ENCODE data around the gene BCDIN3D.
"Not testable (repeated sequence)": the region's sequence is repeated elsewhere in the genome, so short reads cannot be mapped to it uniquely, and the experiment has no call there.

Gene BCDIN3D, protein sequence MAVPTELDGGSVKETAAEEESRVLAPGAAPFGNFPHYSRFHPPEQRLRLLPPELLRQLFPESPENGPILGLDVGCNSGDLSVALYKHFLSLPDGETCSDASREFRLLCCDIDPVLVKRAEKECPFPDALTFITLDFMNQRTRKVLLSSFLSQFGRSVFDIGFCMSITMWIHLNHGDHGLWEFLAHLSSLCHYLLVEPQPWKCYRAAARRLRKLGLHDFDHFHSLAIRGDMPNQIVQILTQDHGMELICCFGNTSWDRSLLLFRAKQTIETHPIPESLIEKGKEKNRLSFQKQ

GRCh38 chr12:49842519-49843352, at the start of gene BCDIN3D:
Gene BCDIN3D, minus strand, starts transcription at chr12:49843106. Its CDS starts 19 bp downstream, at chr12:49843087.
- peak; percentile 89 to 93 for DNase-seq

DNA sequence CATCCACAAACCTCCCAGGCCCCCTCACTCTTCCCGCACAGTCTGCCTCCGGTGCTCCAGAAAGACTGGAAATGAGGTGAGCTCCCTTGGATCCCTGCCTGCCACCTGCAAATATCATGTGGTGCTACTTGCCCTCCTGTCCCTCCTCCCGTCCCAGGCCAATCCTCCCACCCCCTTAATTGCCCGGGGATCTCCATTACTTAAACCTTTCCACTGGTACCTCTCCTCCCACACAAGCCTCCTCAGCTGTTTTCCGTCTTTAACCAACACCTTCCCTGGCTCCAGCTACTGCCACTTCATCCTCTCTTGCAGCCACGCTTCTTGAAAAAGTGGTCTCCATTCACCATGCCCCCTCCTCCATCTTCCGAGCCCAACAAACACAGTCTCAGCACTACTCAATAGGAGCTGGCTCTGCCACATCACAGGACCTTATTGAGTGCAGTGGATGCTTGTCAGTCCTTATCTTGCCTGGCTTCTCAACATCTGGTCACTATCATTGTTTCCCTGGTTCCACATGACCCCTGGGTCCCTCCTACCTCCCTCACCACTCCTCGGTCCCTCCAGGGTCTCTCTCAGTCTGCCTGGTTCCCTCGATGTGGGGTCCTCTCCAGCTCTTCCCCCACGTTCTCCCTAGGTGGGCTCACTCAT, 49.3 kb upstream of the BCDIN3D start:
- DNase-seq = no peak

GRCh38 chr12:49891476-49891875, 48.6 kb upstream of the BCDIN3D start:
- DNase-seq = no peak

DNA sequence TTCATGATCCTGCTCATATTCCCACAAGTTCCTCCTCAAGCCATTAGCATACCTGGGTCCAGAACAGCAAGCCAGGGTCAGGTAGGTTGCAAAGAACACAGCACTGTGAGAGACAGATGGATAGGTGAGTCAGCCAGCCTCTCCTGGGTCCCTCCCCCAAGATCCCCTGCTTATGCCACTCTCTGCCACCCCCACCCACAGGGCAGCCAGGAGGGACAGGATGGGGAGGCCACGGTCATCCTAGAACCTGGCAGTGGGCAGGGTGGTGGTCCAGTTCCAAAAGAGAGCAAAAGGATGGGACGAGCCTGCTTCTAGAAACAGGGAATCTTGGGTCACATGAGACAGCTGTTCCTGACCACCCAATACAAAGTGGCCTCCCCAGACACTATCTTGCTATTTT, 48.1 kb upstream of the BCDIN3D start:
- DNase-seq = no peak

- DNase-seq = no peak
Observed at GRCh38 chr12:49890096-49890461, 47.2 kb upstream of the BCDIN3D start.

GRCh38 chr12:49889361-49890095, 46.6 kb upstream of the BCDIN3D start:
- DNase-seq = no peak

GRCh38 chr12:49888461-49889151, 45.7 kb upstream of the BCDIN3D start:
- peak; percentile 68 to 91 for DNase-seq

DNA sequence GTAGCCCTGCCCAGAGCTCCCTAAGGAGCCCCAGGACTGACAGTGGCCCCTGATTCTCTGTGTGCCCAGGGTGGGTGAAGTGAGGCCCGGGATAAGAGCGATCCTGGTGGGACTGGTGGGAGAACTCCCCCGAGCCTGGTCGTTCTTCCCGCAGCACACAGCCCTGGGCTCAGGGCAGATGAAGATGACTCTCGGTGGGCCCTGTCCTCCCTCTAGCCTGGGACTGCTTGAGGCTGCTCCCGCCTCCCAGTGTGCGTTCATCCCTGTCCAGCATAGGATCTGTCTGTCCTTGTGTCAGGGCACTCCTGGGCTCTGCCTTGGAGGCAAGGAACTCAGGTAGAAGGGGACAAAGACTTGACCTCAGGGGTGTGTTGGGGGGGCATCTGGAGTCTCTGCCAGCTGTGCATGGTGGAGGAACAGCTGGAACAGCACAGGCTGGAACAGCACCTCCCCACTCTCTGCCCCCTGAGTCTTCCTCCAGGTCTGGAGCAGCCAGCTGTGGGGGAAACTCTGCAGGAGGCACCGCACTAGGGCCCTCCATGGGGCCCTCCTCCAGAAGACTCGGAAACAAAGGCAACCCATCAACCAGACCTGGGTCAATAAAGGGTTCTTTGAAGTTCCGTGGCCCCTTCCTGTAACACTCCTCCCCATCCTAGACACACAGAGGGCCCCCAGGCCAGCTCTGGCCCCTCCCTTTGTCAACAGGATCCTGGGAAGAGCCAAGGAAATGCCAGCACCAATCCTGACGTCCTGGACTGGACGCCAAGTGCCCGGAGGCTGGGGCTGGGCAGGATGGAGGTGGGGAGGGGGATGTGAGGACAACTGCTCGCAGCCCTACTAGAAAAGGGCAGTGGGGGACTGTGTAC, 44.9 kb upstream of the BCDIN3D start:
- no peak for DNase-seq

DNA sequence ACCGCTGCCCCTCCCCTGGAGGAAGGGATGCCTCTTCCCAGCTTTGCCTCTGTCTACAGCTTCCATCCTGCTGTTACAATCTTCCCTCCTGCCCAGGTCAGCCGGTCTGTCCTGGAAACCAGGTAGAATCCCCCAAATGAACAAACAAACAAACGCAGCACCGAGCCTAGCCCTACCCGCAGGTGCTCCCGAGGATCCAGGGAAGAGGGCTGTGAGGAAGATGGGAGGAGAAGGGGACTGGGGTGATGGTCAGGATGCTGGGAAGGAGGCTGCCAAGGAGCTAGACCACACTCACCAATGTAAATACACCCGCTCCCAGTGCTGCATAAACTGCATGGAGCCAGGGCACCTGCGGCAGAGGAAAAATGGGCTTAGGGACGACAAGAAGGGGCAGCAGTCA, 44.2 kb upstream of the BCDIN3D start:
- DNase-seq = no peak

DNA sequence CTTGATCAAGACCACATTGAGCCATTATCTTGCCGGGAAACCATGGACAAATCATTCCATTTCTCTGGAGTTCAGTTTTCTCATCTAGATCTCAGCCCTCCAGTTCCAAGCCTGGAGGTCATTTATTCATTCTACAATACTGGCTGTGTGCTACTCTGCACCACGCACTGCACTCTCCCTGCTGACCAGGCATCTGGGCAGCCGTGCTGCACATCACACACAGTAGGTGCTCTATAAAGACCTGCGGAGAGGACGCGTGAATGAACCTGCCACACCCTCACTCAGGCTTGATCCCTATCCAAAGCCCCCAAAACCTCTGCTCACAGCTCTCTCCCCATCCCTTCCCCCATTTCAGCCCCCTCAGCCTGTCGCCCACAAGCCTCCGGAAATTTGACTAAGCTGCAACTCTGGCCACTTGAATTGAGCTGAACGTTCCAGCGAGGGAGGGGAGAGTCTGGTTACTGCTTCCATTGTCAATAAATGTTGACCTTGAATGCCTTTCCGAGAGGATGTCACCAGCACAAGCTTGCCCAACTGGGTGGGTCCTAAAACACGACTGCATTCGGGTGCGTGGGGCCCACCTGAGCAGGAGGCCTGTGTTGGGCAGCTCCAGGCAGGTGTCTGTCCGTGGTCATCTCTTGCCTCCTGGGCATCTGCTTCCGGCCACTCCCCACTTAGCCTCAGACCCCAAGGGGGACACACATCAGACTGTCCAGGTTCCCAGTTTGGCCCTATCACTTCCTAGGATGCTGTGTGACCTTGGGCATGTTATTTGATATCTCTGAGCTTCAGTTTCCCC, 43.0 kb upstream of the BCDIN3D start:
- DNase-seq = no peak

- DNase-seq = peak; percentile 19 to 71
Observed at GRCh38 chr12:49885118-49885517, 42.2 kb upstream of the BCDIN3D start.

DNA sequence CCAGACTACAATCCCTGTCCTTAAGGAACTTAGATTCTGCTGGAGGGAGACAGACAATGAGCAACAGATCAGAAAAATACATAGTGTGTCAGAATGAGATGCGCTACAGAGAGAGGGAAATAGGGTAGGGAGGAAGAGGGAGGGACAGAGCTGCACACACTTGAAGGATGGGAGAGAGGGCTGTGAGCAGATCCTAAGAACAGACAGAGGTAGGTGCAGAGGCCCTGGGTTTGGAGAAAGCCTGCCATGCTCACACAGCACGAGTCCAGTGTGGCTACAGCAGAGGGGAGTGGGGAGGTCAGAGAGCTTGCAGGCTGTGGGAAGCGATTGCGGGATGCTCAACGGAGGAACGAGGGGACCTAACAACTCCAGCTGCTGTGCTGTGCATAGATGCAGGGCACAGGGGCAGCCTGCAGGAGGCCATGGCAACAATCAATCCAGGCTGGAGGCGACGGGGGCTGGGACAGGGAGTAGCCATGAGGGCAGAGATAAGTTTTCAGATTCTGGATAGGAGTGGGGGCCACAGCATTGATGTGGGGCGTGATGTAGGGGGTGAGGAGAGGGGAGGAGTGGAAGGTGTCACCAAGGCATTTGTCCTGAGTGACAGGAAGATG, 40.1 kb upstream of the BCDIN3D start:
- no peak for DNase-seq

DNA sequence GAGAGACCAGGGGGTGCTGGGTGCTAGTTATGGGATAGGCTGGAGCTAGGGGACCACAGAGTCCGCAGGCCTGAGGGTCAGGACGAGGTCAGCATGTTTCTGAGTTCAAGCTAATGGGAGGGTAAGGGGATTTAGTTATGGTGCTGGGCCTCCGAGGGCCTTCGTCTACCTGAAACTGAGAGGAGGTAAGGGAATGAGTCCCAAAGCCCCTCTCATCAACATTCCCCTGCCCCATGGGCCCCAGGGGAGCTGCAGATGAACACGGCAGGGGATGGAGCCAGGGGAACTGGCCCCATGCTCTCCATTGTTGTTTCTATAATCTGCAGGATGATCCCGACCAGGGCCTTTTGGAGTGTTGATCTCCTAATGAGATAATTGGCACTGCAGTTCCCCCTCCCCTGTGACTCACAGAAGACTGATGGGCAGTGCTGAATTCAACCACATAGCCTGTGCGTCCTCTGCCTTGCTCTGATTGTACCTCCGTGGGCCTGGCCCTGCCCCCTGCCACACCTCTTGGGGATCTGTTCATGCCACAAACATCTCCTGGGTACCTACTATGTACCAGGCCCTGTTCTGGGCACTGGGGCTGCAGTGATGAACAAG, 39.4 kb upstream of the BCDIN3D start:
- no peak for DNase-seq

DNA sequence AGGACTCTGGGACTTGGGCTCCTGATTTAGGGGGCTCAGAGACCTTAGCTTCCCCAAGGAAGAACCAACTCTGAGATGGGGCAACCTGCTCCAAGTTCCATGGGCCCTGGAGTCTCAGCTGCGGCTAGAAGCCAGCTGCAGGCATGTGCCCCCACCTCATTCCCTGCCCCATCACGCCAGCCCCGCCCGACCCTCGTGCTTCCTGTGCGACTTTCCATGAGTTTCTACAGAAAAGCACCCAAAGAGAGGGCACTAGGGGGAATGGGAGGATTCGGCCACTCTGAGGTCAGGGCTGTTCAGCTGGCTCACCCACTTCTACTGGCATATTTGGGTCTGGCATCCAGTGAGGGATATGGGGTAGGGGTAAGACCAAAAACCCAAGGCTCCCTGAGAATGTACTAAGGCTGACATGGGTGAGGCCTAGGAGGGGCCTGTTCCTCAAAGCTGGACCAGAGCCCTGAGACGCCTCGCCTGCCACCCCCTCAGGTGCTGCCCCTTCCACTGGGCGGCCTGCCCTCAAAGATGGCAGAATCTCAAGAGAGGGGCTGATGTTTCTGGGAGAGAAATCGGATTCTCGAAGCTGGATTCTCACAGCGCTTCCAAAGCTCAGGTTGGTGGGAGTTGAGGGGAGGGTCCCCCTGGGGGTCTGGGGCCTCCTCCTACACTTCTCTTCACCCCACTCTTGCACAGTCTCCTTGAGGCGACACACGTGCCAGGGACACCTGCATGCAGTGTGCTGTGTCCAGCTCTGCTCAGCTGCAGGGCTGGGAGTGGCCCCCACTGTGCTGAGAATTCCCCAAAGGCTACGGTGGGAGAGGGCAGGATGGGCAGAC, 38.7 kb upstream of the BCDIN3D start:
- no peak for DNase-seq

DNA sequence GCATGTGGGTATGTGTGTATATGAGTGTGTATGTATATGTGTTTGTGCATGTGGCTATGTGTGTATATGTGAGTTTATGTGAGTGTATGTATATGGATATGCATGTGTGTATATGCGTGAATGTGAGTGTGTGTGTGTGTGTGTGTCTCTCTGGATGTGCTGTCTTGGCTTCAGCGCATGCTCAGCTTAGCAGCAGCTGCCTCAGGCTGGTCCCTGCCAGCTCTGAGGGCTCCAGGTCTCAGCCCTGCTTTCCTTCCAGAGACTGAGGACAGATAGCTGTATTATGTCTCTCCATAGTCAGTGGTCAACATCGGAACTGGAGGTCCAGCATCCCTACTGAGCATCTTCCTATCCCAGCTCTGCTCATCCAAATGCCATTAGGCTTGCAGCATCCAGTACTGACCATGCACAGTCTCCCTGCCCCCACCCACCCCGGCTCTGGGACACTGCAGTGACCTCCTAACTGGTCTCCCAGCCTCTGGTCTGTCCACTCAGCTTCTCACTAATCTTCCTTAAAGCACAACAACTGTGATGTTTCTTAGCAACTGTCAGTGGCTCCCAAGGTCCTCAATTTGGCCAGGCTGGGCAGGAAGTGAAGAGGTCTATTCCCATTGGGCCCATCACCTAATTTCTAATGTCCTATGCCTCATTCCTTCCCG, 38.0 kb upstream of the BCDIN3D start:
- no peak for DNase-seq

DNA sequence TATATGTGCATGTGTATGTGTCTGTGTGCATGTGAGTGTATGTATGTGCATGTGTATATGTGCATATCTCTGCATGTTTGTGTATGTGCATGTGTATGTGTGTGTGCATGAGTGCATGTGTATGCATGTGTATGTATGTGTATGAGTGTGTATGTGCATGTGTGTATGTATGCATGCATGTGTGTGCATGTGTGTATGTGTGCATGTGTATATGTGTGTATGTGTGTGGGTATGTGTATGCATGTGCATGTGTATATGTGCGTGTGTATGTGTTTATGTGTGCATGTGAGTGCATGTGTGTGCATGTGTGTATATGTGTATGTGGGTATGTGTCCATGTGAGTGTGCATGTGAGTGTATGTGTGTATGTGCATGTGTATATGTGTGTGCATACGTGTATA, 36.2 kb upstream of the BCDIN3D start:
- DNase-seq = not testable (repeated sequence)

DNA sequence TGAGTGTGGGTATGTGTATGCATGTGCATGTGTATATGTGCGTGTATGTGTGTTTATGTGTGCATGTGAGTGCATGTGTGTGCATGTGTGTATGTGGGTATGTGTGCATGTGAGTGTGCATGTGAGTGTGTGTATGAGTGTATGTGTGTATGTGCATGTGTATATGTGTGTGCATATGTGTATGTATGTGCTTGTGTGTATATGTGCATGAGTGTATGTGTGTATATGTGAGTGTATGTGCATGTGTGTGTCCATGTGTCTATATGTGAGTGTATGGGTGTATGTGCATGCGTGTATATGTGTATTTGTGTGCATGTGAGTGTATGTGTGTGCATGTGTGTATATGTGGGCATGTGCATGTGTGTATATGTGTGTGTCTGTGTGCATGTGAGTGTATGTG, 35.1 kb upstream of the BCDIN3D start:
- no peak for DNase-seq

DNA sequence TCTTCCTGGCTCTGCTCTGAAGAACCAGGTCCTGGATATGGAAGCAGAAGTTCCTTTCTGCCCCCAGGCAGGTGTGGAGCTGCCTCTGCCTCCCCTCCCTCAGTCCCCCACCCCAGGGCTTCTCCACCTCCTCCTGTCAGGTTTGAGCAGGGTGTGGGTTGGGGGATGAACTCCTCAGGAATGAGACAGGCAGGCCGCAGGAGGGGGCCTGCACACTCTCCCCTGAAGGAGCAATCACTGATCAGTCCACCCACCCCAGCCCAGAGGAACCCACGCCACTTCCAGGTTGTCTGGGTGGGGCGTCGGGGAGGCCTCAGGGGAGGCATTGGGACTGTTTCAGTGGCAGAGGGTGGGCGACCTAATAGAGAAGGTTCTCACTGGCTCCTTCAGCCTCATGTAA, 34.2 kb upstream of the BCDIN3D start:
- no peak for DNase-seq
